Activated naive CD8-positive, alpha-beta T cell (primary cell): Measurements from ENCODE around the gene ASB10.

Experiments used
- H3K27ac Mint-ChIP-seq: one replicate; pipeline ENCODE4 v1.8.0; 2021; ENCODE audit warnings: mixed read lengths
- H3K27me3 Mint-ChIP-seq: one replicate; pipeline ENCODE4 v1.8.0; 2021; ENCODE audit warnings: mixed read lengths
- H3K36me3 Mint-ChIP-seq: one replicate; pipeline ENCODE4 v1.8.0; 2021; ENCODE audit warnings: mixed read lengths
- H3K4me1 Mint-ChIP-seq: one replicate; pipeline ENCODE4 v1.8.0; 2021; ENCODE audit warnings: low read depth, mixed read lengths
- H3K4me3 Mint-ChIP-seq: one replicate; pipeline ENCODE4 v1.8.0; 2021; ENCODE audit warnings: mild to moderate bottlenecking, mixed read lengths
- H3K9me3 Mint-ChIP-seq: one replicate; pipeline ENCODE4 v1.8.0; 2021; ENCODE audit warnings: low read depth, mixed read lengths

ASB10 gene

GRCh38 chr7:151201751-151202150, 14.7 kb upstream of the ASB10 start:
- Mint-ChIP-seq H3K36me3 (no peaks in the 10 kb centered on the region), H3K4me3 (no peak overlapping the region), H3K27me3 (no peaks in the 10 kb centered on the region), H3K4me1 (peaks cover 7% of the 10 kb centered on the region), H3K9me3 (no peaks in the 10 kb centered on the region), H3K27ac (no peak overlapping the region)

DNA sequence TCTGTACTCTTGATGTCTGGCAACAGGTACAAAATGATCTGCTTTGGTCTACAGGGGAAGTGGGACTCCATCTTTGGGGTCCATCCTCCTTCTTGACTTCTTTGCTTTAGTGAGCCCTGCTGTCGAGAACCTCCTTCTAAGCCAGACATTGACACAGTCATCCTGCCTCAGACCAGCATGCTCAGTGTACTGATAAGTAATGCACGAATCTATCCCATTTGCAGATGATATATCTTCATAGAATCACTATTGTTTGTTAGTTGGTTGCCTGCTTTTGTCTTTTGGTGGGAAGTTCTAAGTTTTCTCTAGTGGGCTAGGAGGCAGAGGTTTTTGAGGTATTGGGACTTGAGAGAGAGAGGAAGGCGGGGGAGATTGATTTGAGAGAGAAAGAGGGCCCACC, 14.3 kb upstream of the ASB10 start:
- no peaks in the 10 kb centered on the region for H3K27me3 Mint-ChIP-seq
- no peaks in the 10 kb centered on the region for H3K36me3 Mint-ChIP-seq
- H3K9me3 Mint-ChIP-seq, result no peaks in the 10 kb centered on the region
- H3K27ac Mint-ChIP-seq, result no peak overlapping the region
- H3K4me3 Mint-ChIP-seq, result no peak overlapping the region
- H3K4me1 Mint-ChIP-seq, result peaks cover 3% of the 10 kb centered on the region

- H3K27ac Mint-ChIP-seq, result no peak overlapping the region
- no peaks in the 10 kb centered on the region for H3K36me3 Mint-ChIP-seq
- peaks cover 2% of the 10 kb centered on the region for H3K4me1 Mint-ChIP-seq
- no peak overlapping the region for H3K4me3 Mint-ChIP-seq
- no peaks in the 10 kb centered on the region for H3K9me3 Mint-ChIP-seq
- peaks cover 3% of the 10 kb centered on the region for H3K27me3 Mint-ChIP-seq
Observed at GRCh38 chr7:151198945-151199848, 12.1 kb upstream of the ASB10 start.

DNA sequence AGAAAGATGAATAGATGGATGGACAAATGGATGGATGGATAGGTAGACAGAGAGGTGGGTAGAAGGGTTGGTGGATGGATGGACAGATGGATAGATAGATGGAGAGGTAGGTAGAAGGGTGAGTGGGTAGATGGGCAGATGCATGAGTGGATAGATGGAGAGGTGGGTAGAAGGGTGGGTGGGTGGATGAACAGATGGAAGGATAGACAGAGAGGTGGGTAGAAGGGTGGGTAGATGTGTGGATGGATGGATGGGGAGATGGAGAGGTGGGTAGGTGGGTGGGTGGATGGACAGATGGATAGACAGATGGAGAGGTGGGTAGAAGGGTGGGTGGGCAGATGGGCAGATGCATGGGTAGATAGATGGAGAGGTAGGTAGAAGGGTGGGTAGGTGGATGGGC, 10.9 kb upstream of the ASB10 start:
- Mint-ChIP-seq H3K27me3 (peaks cover 5% of the 10 kb centered on the region), H3K9me3 (no peaks in the 10 kb centered on the region), H3K27ac (no peak overlapping the region), H3K4me3 (no peak overlapping the region), H3K4me1 (peaks cover 6% of the 10 kb centered on the region), H3K36me3 (no peaks in the 10 kb centered on the region)

DNA sequence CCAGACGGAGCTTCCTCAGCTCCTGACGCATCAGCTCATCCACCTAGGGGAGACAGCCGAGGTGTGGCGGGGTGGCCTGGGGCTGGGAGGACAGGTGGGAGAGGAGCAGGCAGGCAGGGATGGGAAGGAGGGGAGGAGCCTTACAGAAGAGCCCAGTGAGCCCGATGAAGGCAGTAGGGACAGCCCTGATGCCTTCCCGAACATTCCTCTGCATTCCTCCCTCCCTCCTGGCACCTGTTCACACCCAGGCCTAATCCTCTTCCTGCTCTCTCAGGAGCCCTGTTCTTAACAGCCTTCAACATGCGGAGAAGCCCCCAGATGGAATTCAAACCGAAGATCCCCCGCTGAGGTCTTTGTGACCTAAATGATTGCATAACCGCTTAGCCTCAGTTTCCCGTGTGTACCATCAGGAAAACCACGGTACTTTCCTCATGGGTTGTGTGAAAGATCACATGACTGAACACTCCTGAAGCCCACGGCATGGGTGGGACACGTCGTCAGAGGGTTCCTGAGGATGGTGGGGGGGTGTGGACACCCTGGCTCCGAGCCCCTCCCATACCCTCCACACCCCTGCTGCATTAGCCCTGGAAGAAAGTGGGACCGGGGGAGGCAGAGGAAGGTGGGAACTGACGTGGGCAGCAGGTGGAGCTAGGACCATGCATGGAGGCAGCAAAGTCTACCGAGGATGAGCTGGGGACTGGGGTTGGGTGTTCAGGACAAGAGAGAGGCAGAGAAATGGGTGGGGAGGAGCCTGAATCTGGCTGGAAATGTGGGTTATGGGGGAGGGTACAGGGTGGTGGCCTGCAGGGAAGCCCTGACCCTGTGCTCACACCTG, 8.8 kb upstream of the ASB10 start:
- peaks cover 6% of the 10 kb centered on the region for H3K4me1 Mint-ChIP-seq
- H3K27me3 Mint-ChIP-seq, result peaks cover 5% of the 10 kb centered on the region
- H3K27ac Mint-ChIP-seq, result no peak overlapping the region
- H3K4me3 Mint-ChIP-seq, result no peak overlapping the region
- no peaks in the 10 kb centered on the region for H3K36me3 Mint-ChIP-seq
- no peaks in the 10 kb centered on the region for H3K9me3 Mint-ChIP-seq

DNA sequence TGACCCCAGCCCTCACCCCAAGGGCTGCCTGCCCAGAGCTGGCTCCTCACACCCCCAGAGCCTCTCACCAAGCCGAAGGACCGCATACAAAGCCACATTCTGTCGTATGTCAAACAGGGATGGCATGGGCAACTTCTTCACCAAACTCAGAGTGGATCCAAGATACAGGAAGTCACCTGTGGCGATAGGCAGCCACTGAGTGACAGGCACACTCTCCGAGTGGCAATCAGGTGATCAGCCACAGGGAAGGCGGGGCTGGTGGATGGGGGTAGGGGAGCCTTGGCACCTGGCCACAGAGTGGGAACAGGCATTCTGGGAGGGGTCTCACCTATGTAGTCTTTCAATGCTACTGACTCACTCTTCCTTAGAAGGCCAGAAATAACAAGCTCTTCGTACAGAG, 7.1 kb upstream of the ASB10 start:
- H3K9me3 Mint-ChIP-seq, result no peaks in the 10 kb centered on the region
- peaks cover 6% of the 10 kb centered on the region for H3K4me1 Mint-ChIP-seq
- H3K36me3 Mint-ChIP-seq, result no peaks in the 10 kb centered on the region
- H3K4me3 Mint-ChIP-seq, result no peak overlapping the region
- H3K27ac Mint-ChIP-seq, result no peak overlapping the region
- H3K27me3 Mint-ChIP-seq, result peaks cover 5% of the 10 kb centered on the region

- no peak overlapping the region for H3K27ac Mint-ChIP-seq
- H3K27me3 Mint-ChIP-seq, result peaks cover 5% of the 10 kb centered on the region
Observed at GRCh38 chr7:151193203-151193978, 6.3 kb upstream of the ASB10 start.

GRCh38 chr7:151192002-151192539, 5.0 kb upstream of the ASB10 start:
- Mint-ChIP-seq H3K36me3 (no peaks in the 10 kb centered on the region), H3K9me3 (no peaks in the 10 kb centered on the region), H3K4me1 (peaks cover 6% of the 10 kb centered on the region), H3K27me3 (peaks cover 5% of the 10 kb centered on the region), H3K27ac (no peak overlapping the region), H3K4me3 (no peak overlapping the region)

More at GRCh38 chr7:151193203-151193978, 6.3 kb upstream of the ASB10 start:
- peaks cover 6% of the 10 kb centered on the region for H3K4me1 Mint-ChIP-seq
- no peaks in the 10 kb centered on the region for H3K9me3 Mint-ChIP-seq
- H3K4me3 Mint-ChIP-seq, result no peak overlapping the region
- no peaks in the 10 kb centered on the region for H3K36me3 Mint-ChIP-seq

- no peaks in the 10 kb centered on the region for H3K36me3 Mint-ChIP-seq
- H3K27me3 Mint-ChIP-seq, result peaks cover 5% of the 10 kb centered on the region
- no peak overlapping the region for H3K27ac Mint-ChIP-seq
- no peak overlapping the region for H3K4me3 Mint-ChIP-seq
- no peaks in the 10 kb centered on the region for H3K9me3 Mint-ChIP-seq
- H3K4me1 Mint-ChIP-seq, result peaks cover 6% of the 10 kb centered on the region
Observed at GRCh38 chr7:151191544-151191943, 4.5 kb upstream of the ASB10 start.

DNA sequence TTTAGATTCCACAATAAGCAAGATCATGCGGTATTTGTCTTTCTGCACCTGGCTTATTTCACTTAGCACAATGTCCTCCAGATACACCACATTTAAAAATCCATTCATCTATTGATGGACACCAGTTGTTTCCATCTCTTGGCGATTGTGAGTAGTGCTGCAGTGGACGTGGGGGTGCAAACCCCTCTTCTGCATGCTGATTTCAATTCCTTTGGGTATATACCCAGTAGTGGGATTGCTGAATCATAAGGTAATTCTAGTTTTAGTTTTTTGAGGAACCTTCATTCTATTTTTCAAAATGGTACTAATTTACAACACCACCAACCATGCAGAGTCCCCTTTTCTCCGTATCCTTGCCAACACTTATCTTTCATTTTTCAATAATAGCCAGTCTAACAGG, 2.0 kb upstream of the ASB10 start:
- H3K9me3 Mint-ChIP-seq, result no peaks in the 10 kb centered on the region
- no peak overlapping the region for H3K27ac Mint-ChIP-seq
- no peak overlapping the region for H3K4me3 Mint-ChIP-seq
- peaks cover 2% of the 10 kb centered on the region for H3K4me1 Mint-ChIP-seq
- no peaks in the 10 kb centered on the region for H3K36me3 Mint-ChIP-seq
- H3K27me3 Mint-ChIP-seq, result no peaks in the 10 kb centered on the region

DNA sequence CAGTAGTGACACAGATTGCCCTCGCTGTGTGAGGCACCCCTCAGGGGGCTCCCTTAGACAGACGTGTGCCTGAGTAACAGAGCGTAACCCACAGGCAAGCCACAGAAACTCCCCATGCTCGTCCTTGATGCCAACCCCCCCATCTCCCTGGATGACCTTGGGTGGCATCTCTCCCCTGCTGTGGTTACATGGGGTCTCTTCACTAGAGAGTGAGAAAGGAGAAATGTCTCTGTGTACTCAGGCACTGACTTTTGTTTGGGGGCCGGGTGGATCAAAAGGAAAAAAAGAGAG, 1.1 kb upstream of the ASB10 start:
- no peaks in the 10 kb centered on the region for H3K27me3 Mint-ChIP-seq
- no peak overlapping the region for H3K4me3 Mint-ChIP-seq
- no peaks in the 10 kb centered on the region for H3K36me3 Mint-ChIP-seq
- H3K4me1 Mint-ChIP-seq, result no peaks in the 10 kb centered on the region
- no peaks in the 10 kb centered on the region for H3K9me3 Mint-ChIP-seq
- no peak overlapping the region for H3K27ac Mint-ChIP-seq

- Mint-ChIP-seq H3K4me1 (no peaks in the 10 kb centered on the region), H3K36me3 (no peaks in the 10 kb centered on the region), H3K4me3 (no peak overlapping the region), H3K9me3 (no peaks in the 10 kb centered on the region), H3K27ac (no peak overlapping the region), H3K27me3 (no peaks in the 10 kb centered on the region)
Observed at GRCh38 chr7:151187409-151188251, 580 bp upstream of the ASB10 start.

DNA sequence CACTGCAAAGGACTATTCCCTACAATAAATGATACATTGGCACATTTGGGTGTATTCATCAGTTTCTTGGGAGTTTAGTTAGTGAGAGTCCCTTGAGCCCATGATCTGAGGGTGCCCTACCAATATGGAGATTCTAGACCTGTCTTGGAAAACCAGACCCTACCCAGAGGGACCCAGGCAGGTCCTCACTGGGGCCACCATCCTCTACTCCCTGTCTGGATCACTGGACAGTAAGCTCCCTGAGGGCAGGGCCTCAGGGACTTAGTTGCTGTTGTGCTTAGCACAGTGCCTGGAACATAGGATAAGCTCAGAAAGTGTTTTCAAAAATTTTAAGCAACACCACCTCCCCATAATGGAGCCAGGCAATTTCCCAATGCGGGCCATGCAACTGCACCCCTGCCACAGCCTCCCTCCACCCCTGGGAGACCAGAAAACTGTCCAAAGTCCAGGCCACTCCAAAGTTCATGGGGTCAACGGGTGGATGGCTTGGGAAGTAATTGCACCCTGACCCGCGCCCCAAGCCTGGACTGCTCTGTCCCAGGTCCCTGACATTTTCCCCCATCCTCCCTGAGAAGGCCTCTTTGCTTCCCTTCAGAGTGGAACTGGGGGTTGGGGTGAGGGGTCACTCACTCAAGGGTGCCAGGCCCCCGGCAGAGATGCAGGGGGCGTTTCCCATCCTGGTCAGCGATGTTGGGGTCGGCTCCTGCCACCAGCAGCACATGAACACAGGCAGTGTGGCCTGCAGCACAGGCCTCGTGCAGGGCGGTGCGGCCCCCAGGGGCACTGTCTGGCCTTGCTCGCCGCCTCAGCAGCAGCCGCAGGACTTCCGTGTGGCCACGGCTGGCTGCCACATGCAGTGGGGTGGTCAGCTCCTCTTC, 1.0 kb downstream of the ASB10 start:
- Mint-ChIP-seq H3K9me3 (no peaks in the 10 kb centered on the region), H3K4me1 (no peaks in the 10 kb centered on the region), H3K36me3 (no peaks in the 10 kb centered on the region), H3K27ac (no peak overlapping the region), H3K27me3 (no peaks in the 10 kb centered on the region), H3K4me3 (no peak overlapping the region)
